Astrocyte of the hippocampus (primary cell): ENCODE results near the gene ZG16B.
A peak's percentile ranks its signal among the peaks of the same experiment; 100 is the strongest.

ENCODE experiments used
- DNase-seq: peaks from one replicate; pipeline ENCODE4 v3.0.0; 2011; ENCODE audit warnings: low read depth, low spot score

The ZG16B gene

GRCh38 chr16:2845116-2845515 lies 15.0 kb downstream of the ZG16B start:
- no peak for DNase-seq

- DNase-seq = peak; percentile 66
These were observed 16.6 kb downstream of the ZG16B start for GRCh38 chr16:2846511-2847310.

- DNase-seq = no peak
These were observed 19.0 kb downstream of the ZG16B start for GRCh38 chr16:2848933-2849725.

- no peak for DNase-seq
These were observed 22.1 kb downstream of the ZG16B start for GRCh38 chr16:2852003-2852730.

GRCh38 chr16:2852731-2853507 lies 22.8 kb downstream of the ZG16B start:
- DNase-seq = no peak

GRCh38 chr16:2853531-2854073 lies 23.5 kb downstream of the ZG16B start:
- DNase-seq = no peak

- no peak for DNase-seq
These were observed 24.7 kb downstream of the ZG16B start for GRCh38 chr16:2854700-2855309.

GRCh38 chr16:2855536-2855935 lies 25.4 kb downstream of the ZG16B start:
- DNase-seq = no peak

GRCh38 chr16:2856061-2856670 lies 26.1 kb downstream of the ZG16B start:
- DNase-seq = no peak

GRCh38 chr16:2856686-2857450 lies 26.8 kb downstream of the ZG16B start:
- DNase-seq = no peak

- no peak for DNase-seq
These were observed 27.5 kb downstream of the ZG16B start, which contains the start of gene PRSS22 for GRCh38 chr16:2857451-2858244. Gene PRSS22 (minus strand): TSS chr16:2858170. CDS start chr16:2858104, 66 bp downstream.

- DNase-seq = no peak
These were observed 28.3 kb downstream of the ZG16B start for GRCh38 chr16:2858245-2859025.

- no peak for DNase-seq
These were observed 29.7 kb downstream of the ZG16B start for GRCh38 chr16:2859686-2860265.

GRCh38 chr16:2860826-2861567 lies 30.9 kb downstream of the ZG16B start:
- peak; percentile 22 for DNase-seq

- DNase-seq = no peak
These were observed 35.5 kb downstream of the ZG16B start for GRCh38 chr16:2865651-2866050.

- no peak for DNase-seq
These were observed 36.3 kb downstream of the ZG16B start for GRCh38 chr16:2866431-2866830.

- no peak for DNase-seq
These were observed 37.5 kb downstream of the ZG16B start for GRCh38 chr16:2867661-2867986.
